ENCODE results near the gene TIGAR. TPM values are rescaled to one million over a fixed set of nuclear protein-coding genes. Genes with fewer than 3 reads are reported as not detected.

The TIGAR gene
- total RNA-seq, 1 donor from 2014 or later: 7.4 TPM

- no peak overlapping the region for H3K4me3 ChIP-seq (ENCODE audit: low read depth, low read length)
- TF ChIP-seq CTCF (conservative IDR thresholded peaks at IDR 0.05; ENCODE audit: low read depth, low read length): no peak
- no peak for DNase-seq (ENCODE audit: low read depth)
Measured at GRCh38 chr12:4284306-4284705, 36.7 kb upstream of the TIGAR start.

- no peak for TF ChIP-seq CTCF (conservative IDR thresholded peaks at IDR 0.05; ENCODE audit: low read depth, low read length)
- no peak overlapping the region for H3K4me3 ChIP-seq (ENCODE audit: low read depth, low read length)
- DNase-seq (ENCODE audit: low read depth): no peak
Measured at GRCh38 chr12:4285070-4285469, 35.9 kb upstream of the TIGAR start.

GRCh38 chr12:4286228-4286627 lies 34.8 kb upstream of the TIGAR start:
- DNase-seq (ENCODE audit: low read depth): no peak
- no peak overlapping the region for H3K4me3 ChIP-seq (ENCODE audit: low read depth, low read length)
- TF ChIP-seq CTCF (conservative IDR thresholded peaks at IDR 0.05; ENCODE audit: low read depth, low read length): no peak

GRCh38 chr12:4286771-4287317 lies 34.2 kb upstream of the TIGAR start:
- H3K4me3 ChIP-seq (ENCODE audit: low read depth, low read length): no peak overlapping the region
- no peak for TF ChIP-seq CTCF (conservative IDR thresholded peaks at IDR 0.05; ENCODE audit: low read depth, low read length)
- no peak for DNase-seq (ENCODE audit: low read depth)

GRCh38 chr12:4287325-4288211 lies 33.4 kb upstream of the TIGAR start:
- no peak for DNase-seq (ENCODE audit: low read depth)
- no peak overlapping the region for H3K4me3 ChIP-seq (ENCODE audit: low read depth, low read length)
- TF ChIP-seq CTCF (conservative IDR thresholded peaks at IDR 0.05; ENCODE audit: low read depth, low read length): no peak

GRCh38 chr12:4288296-4289131 lies 32.5 kb upstream of the TIGAR start:
- no peak overlapping the region for H3K4me3 ChIP-seq (ENCODE audit: low read depth, low read length)
- no peak for TF ChIP-seq CTCF (conservative IDR thresholded peaks at IDR 0.05; ENCODE audit: low read depth, low read length)
- no peak for DNase-seq (ENCODE audit: low read depth)
